Retinal pigment epithelial cell (primary cell): ENCODE results near the gene ZNF765.
"Not testable (repeated sequence)": the region's sequence is repeated elsewhere in the genome, so short reads cannot be mapped to it uniquely, and the experiment has no call there.

ENCODE experiments used
- DNase-seq: peaks from one replicate; pipeline ENCODE4 v3.0.0-alpha.2; 2010; ENCODE audit warnings: low read depth
- H3K4me3 ChIP-seq: 2 replicates; pipeline ENCODE4 v1.5.1; 2011; ENCODE audit warnings: mild to moderate bottlenecking, low read length, control low read depth, moderate library complexity
- CTCF ChIP-seq: conservative IDR thresholded peaks from 2 replicates; pipeline ENCODE4 v1.5.1; 2011; ENCODE audit warnings: low read depth, low read length, control low read depth, inconsistent platforms

The ZNF765 gene

GRCh38 chr19:53424968-53425597 is 30.1 kb downstream of the ZNF765 start:
- DNase-seq: no peak
- TF ChIP-seq CTCF: peak; percentile 74
- H3K4me3 ChIP-seq: no peak overlapping the region

GRCh38 chr19:53431399-53432087 is 36.6 kb downstream of the ZNF765 start, which contains the start of gene ZNF761:
Gene ZNF761, plus strand, starts transcription at chr19:53431984. Its CDS starts 15,285 bp downstream, at chr19:53447269.
- peak; percentile 30 for TF ChIP-seq CTCF
- peak within 1 kb of the TSS; percentile 91 for H3K4me3 ChIP-seq
- peak; percentile 46 for DNase-seq

GRCh38 chr19:53432088-53432661 is 37.2 kb downstream of the ZNF765 start:
- no peak for DNase-seq
- peak overlapping the region; percentile 91 for H3K4me3 ChIP-seq
- no peak for TF ChIP-seq CTCF

GRCh38 chr19:53443809-53444208 is 48.9 kb downstream of the ZNF765 start:
- not testable (repeated sequence) for DNase-seq

GRCh38 chr19:53447196-53447595 is 52.2 kb downstream of the ZNF765 start:
- not testable (repeated sequence) for H3K4me3 ChIP-seq, DNase-seq

More at GRCh38 chr19:53443809-53444208, 48.9 kb downstream of the ZNF765 start:
- not testable (repeated sequence) for H3K4me3 ChIP-seq

GRCh38 chr19:53455828-53456227 is 60.9 kb downstream of the ZNF765 start:
- no peak overlapping the region for H3K4me3 ChIP-seq
- DNase-seq: no peak

GRCh38 chr19:53460131-53460721 is 65.3 kb downstream of the ZNF765 start:
- not testable (repeated sequence) for DNase-seq, H3K4me3 ChIP-seq

More at GRCh38 chr19:53455828-53456227, 60.9 kb downstream of the ZNF765 start:
- TF ChIP-seq CTCF: no peak

- DNase-seq: no peak
- no peak overlapping the region for H3K4me3 ChIP-seq
- no peak for TF ChIP-seq CTCF
Observed at GRCh38 chr19:53461866-53462265, 66.9 kb downstream of the ZNF765 start.
